Panc1 (cell line): Measurements from ENCODE around the gene OGDH.

Experiments
- POLR2AphosphoS5 ChIP-seq: IDR thresholded peaks from 2 replicates; pipeline ENCODE4 v1.6.1; 2012; ENCODE audit warnings: mild to moderate bottlenecking, low read depth, low read length, moderate library complexity
- TCF7L2 ChIP-seq: IDR thresholded peaks from 2 replicates; pipeline ENCODE4 v1.6.1; 2011; ENCODE audit warnings: mild to moderate bottlenecking, low read depth, low read length, inconsistent platforms
- TF ChIP-seq, protein P1 (sequence below): fragments of 450-650 bp; IDR thresholded peaks from 2 replicates; pipeline ENCODE4 v1.5.1; 2017; ENCODE audit warnings: mild to moderate bottlenecking

DNA sequence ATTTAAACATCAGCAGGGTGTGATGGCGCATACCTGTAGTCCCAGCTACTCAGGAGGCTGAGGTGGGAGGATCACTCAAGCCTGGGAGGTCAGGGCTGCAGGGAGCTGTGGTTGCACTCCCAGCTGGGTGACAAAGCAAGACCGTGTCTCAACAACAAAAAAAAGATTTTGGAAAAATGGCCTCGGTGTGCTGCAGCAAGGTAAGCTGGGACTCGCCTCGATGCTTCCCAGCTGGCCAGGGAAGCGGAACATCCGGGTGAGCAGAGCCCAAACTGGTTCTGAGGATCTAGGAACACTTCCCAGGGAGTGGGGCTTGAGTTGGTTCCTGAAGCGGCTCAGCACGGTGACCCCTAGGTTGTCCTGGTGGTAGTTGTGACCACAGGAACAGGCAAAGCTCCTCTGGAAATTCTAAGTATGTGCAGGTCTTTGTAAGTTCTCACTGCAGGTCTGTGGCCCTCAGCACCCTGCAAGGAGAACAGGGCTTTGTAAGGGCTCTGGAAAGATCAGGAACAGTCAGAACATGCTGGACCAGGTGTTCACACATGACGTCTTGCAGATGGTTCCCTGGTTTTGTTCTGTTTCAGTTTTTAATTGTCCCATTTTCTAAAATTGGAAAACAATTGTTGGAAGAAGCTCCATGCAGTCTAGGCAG is 103.6 kb downstream of the OGDH start:
- TF ChIP-seq, protein P1, sequence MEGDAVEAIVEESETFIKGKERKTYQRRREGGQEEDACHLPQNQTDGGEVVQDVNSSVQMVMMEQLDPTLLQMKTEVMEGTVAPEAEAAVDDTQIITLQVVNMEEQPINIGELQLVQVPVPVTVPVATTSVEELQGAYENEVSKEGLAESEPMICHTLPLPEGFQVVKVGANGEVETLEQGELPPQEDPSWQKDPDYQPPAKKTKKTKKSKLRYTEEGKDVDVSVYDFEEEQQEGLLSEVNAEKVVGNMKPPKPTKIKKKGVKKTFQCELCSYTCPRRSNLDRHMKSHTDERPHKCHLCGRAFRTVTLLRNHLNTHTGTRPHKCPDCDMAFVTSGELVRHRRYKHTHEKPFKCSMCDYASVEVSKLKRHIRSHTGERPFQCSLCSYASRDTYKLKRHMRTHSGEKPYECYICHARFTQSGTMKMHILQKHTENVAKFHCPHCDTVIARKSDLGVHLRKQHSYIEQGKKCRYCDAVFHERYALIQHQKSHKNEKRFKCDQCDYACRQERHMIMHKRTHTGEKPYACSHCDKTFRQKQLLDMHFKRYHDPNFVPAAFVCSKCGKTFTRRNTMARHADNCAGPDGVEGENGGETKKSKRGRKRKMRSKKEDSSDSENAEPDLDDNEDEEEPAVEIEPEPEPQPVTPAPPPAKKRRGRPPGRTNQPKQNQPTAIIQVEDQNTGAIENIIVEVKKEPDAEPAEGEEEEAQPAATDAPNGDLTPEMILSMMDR, result no peak
- TF ChIP-seq TCF7L2, result no peak
- TF ChIP-seq POLR2AphosphoS5, result no peak
